Liver (tissue), 9 donors: Measurements from ENCODE around the gene OR1S2. TPM values are rescaled to one million over a fixed set of nuclear protein-coding genes. Genes with fewer than 3 reads are reported as not detected.

Experiments used
- DNase-seq: peaks from one replicate; pipeline ENCODE4 v3.0.0-alpha.2; 2017; ENCODE audit warnings: low spot score
- H3K27ac ChIP-seq, 2 donors: one replicate each; pipeline ENCODE4 v1.7.0; 2013; ENCODE audit warnings: inconsistent platforms in 2 of 2, low read length in 2 of 2, control low read depth in 1 of 2, low read depth in 1 of 2, mild to moderate bottlenecking in 1 of 2
- H3K27me3 ChIP-seq, 4 donors: one replicate each; pipeline versions ENCODE4 v1.6.1 to v1.7.0; 2013; ENCODE audit warnings: low read length in 3 of 4, inconsistent platforms in 1 of 4, mild to moderate bottlenecking in 1 of 4, moderate library complexity in 1 of 4; ENCODE audit not compliant: control insufficient read depth in 4 of 4, insufficient read depth in 4 of 4
- H3K36me3 ChIP-seq, 4 donors: one replicate each; pipeline versions ENCODE4 v1.6.1 to v1.7.0; 2013; ENCODE audit warnings: low read length in 3 of 4, mild to moderate bottlenecking in 3 of 4, low read depth in 1 of 4, moderate library complexity in 1 of 4; ENCODE audit not compliant: control insufficient read depth in 4 of 4, insufficient read depth in 3 of 4
- H3K4me1 ChIP-seq, 4 donors: one replicate each; pipeline versions ENCODE4 v1.6.1 to v1.7.0; 2013; ENCODE audit warnings: low read length in 3 of 4, mild to moderate bottlenecking in 3 of 4, moderate library complexity in 1 of 4; ENCODE audit not compliant: control insufficient read depth in 4 of 4, insufficient read depth in 4 of 4
- H3K4me3 ChIP-seq, 3 donors: one replicate each; pipeline versions ENCODE4 v1.6.1 to v1.7.0; 2013; ENCODE audit warnings: low read length in 3 of 3, control low read depth in 1 of 3, low read depth in 1 of 3, mild to moderate bottlenecking in 1 of 3
- H3K9ac ChIP-seq, 2 donors: one replicate each; pipeline ENCODE4 v1.7.0; 2013; ENCODE audit warnings: low read length in 2 of 2, mild to moderate bottlenecking in 2 of 2, moderate library complexity in 2 of 2, control low read depth in 1 of 2, low read depth in 1 of 2
- H3K9me3 ChIP-seq, 4 donors: one replicate each; pipeline versions ENCODE4 v1.6.1 to v1.7.0; 2013; ENCODE audit warnings: low read length in 3 of 4; ENCODE audit not compliant: control insufficient read depth in 4 of 4
- EGR1 ChIP-seq, 2 donors: IDR thresholded peaks; 2 replicates each; pipeline ENCODE4 v1.6.1; 2016 to 2018; ENCODE audit warnings: antibody characterized with exemption in 2 of 2, low read depth in 2 of 2
- FOXA1 ChIP-seq: IDR thresholded peaks from 2 replicates; pipeline ENCODE4 v1.6.1; 2016; ENCODE audit warnings: antibody characterized with exemption
- FOXA2 ChIP-seq: IDR thresholded peaks from 2 replicates; pipeline ENCODE4 v1.6.1; 2016; ENCODE audit warnings: antibody characterized with exemption
- GABPA ChIP-seq, 2 donors: IDR thresholded peaks in 1 of 2; conservative IDR thresholded peaks in 1 of 2; 2 replicates each; pipeline ENCODE4 v1.6.1; 2016; ENCODE audit warnings: antibody characterized with exemption in 2 of 2, mild to moderate bottlenecking in 1 of 2, moderate library complexity in 1 of 2
- HNF4A ChIP-seq, 2 donors: conservative IDR thresholded peaks; 2 replicates each; pipeline ENCODE4 v1.6.1; 2016; ENCODE audit warnings: antibody characterized with exemption in 2 of 2, mild to moderate bottlenecking in 2 of 2
- HNF4G ChIP-seq: IDR thresholded peaks from 2 replicates; pipeline ENCODE4 v1.6.1; 2016; ENCODE audit warnings: antibody characterized with exemption
- JUND ChIP-seq, 2 donors: IDR thresholded peaks; 2 replicates each; pipeline ENCODE4 v1.6.1; 2016; ENCODE audit warnings: antibody characterized with exemption in 2 of 2
- NR2F2 ChIP-seq: IDR thresholded peaks from 2 replicates; pipeline ENCODE4 v1.6.1; 2016; ENCODE audit warnings: antibody characterized with exemption
- RAD21 ChIP-seq, 2 donors: IDR thresholded peaks; 2 replicates each; pipeline ENCODE4 v1.6.1; 2016; ENCODE audit warnings: antibody characterized with exemption in 2 of 2, mild to moderate bottlenecking in 2 of 2
- RXRA ChIP-seq, 2 donors: IDR thresholded peaks; 2 replicates each; pipeline ENCODE4 v1.6.1; 2017 to 2018; ENCODE audit warnings: antibody characterized with exemption in 2 of 2, mild to moderate bottlenecking in 1 of 2
- SP1 ChIP-seq: IDR thresholded peaks from 2 replicates; pipeline ENCODE4 v1.6.1; 2018; ENCODE audit warnings: antibody characterized with exemption, mild to moderate bottlenecking
- TAF1 ChIP-seq: conservative IDR thresholded peaks from 2 replicates; pipeline ENCODE4 v1.6.1; 2016; ENCODE audit warnings: antibody characterized with exemption, mild to moderate bottlenecking
- YY1 ChIP-seq: IDR thresholded peaks from 2 replicates; pipeline ENCODE4 v1.6.1; 2016; ENCODE audit warnings: antibody characterized with exemption, mild to moderate bottlenecking
- WGBS: extraction: QIAGEN DNeasy Blood & Tissue Kit; methylation state at CpG from one replicate; pipeline ENCODE4 v1.1.7; 2013; 5-methylcytosine and 5-hydroxymethylcytosine counted together
- polyA plus RNA-seq, 2 donors: library from polyadenylated mRNA; stranded (reverse) in 1 of 2; unstranded in 1 of 2; fragments of 200-250 nt in 1 of 2; fragments of >200 nt in 1 of 2; fragmentation: Nextera tagmentation in 1 of 2; extraction: Ambion mirVana in 1 of 2; gene quantifications; one replicate each; pipeline versions ENCODE4 v1.2.1 to v1.2.3, GENCODE V29; 2013 to 2015
- total RNA-seq, 2 donors: library from RNA; depleted of rRNA; stranded (reverse); fragments of >200 nt; gene quantifications; one replicate each; pipeline ENCODE4 v1.2.3, GENCODE V29; 2014
- TF ChIP-seq, protein P1 (sequence below): IDR thresholded peaks from 2 replicates; pipeline ENCODE4 v1.6.1; 2016; ENCODE audit warnings: antibody characterized with exemption
- TF ChIP-seq, protein P2 (sequence below): IDR thresholded peaks from 2 replicates; pipeline ENCODE4 v1.6.1; 2016; ENCODE audit warnings: antibody characterized with exemption
- TF ChIP-seq, protein P3 (sequence below): IDR thresholded peaks from 2 replicates; pipeline ENCODE4 v1.6.1; 2016; ENCODE audit warnings: antibody characterized with exemption, mild to moderate bottlenecking
- TF ChIP-seq, protein P4 (sequence below): fragments of 150-350 bp; IDR thresholded peaks from 2 replicates; pipeline ENCODE4 v1.5.1; 2017; ENCODE audit warnings: improper control_type of control experiment, low read depth, low read length; ENCODE audit not compliant: missing input control
- TF ChIP-seq, protein P5 (sequence below): IDR thresholded peaks from 2 replicates; pipeline ENCODE4 v1.6.1; 2016; ENCODE audit warnings: antibody characterized with exemption
- donor health status: healthy.
- donor health status: healthy.
- donor health status: healthy.
- donor health status: healthy.
- donor health status: healthy.

Gene OR1S2
- total and polyA plus RNA-seq, 4 donors: not detected

DNA sequence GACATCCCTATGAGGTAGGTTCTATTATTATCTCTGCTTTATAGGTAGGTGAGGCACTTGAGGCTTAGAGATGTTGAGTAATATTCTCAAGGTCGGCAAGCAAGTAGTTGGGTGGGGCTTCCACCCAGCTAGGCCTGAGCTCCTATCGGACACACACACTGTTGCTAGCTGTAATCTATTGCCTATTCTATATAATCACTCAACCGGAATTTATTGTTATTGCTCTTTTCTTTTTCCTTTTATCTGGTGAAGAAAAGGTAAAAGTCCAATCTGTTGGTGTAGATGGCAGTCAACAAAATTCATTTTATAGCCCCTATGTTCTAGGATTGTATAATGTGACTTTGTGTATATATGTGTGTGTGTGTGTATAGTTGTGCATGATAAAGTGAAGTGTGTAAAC lies 11.7 kb downstream of the OR1S2 start:
- H3K27me3 ChIP-seq: no peaks in the 10 kb centered on the region
- TF ChIP-seq FOXA2 (no peak), EGR1 (IDR thresholded peaks at IDR 0.05; ENCODE audit: low read depth in 2 of 2) (no peak), JUND (IDR thresholded peaks at IDR 0.05) (no peak), NR2F2 (no peak), SP1 (no peak), YY1 (no peak), RAD21 (IDR thresholded peaks at IDR 0.05) (no peak), HNF4A (conservative IDR thresholded peaks at IDR 0.05) (no peak), TAF1 (no peak), HNF4G (no peak), FOXA1 (no peak), RXRA (IDR thresholded peaks at IDR 0.05) (no peak), GABPA (IDR thresholded peaks at IDR 0.05 in 1 of 2, conservative IDR thresholded peaks at IDR 0.05 in 1 of 2) (no peak)
- TF ChIP-seq, protein P1, sequence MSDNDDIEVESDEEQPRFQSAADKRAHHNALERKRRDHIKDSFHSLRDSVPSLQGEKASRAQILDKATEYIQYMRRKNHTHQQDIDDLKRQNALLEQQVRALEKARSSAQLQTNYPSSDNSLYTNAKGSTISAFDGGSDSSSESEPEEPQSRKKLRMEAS: no peak
- TF ChIP-seq, protein P2, sequence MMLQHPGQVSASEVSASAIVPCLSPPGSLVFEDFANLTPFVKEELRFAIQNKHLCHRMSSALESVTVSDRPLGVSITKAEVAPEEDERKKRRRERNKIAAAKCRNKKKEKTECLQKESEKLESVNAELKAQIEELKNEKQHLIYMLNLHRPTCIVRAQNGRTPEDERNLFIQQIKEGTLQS: no peak
- TF ChIP-seq, protein P3, sequence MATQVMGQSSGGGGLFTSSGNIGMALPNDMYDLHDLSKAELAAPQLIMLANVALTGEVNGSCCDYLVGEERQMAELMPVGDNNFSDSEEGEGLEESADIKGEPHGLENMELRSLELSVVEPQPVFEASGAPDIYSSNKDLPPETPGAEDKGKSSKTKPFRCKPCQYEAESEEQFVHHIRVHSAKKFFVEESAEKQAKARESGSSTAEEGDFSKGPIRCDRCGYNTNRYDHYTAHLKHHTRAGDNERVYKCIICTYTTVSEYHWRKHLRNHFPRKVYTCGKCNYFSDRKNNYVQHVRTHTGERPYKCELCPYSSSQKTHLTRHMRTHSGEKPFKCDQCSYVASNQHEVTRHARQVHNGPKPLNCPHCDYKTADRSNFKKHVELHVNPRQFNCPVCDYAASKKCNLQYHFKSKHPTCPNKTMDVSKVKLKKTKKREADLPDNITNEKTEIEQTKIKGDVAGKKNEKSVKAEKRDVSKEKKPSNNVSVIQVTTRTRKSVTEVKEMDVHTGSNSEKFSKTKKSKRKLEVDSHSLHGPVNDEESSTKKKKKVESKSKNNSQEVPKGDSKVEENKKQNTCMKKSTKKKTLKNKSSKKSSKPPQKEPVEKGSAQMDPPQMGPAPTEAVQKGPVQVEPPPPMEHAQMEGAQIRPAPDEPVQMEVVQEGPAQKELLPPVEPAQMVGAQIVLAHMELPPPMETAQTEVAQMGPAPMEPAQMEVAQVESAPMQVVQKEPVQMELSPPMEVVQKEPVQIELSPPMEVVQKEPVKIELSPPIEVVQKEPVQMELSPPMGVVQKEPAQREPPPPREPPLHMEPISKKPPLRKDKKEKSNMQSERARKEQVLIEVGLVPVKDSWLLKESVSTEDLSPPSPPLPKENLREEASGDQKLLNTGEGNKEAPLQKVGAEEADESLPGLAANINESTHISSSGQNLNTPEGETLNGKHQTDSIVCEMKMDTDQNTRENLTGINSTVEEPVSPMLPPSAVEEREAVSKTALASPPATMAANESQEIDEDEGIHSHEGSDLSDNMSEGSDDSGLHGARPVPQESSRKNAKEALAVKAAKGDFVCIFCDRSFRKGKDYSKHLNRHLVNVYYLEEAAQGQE: no peak
- TF ChIP-seq, protein P4, sequence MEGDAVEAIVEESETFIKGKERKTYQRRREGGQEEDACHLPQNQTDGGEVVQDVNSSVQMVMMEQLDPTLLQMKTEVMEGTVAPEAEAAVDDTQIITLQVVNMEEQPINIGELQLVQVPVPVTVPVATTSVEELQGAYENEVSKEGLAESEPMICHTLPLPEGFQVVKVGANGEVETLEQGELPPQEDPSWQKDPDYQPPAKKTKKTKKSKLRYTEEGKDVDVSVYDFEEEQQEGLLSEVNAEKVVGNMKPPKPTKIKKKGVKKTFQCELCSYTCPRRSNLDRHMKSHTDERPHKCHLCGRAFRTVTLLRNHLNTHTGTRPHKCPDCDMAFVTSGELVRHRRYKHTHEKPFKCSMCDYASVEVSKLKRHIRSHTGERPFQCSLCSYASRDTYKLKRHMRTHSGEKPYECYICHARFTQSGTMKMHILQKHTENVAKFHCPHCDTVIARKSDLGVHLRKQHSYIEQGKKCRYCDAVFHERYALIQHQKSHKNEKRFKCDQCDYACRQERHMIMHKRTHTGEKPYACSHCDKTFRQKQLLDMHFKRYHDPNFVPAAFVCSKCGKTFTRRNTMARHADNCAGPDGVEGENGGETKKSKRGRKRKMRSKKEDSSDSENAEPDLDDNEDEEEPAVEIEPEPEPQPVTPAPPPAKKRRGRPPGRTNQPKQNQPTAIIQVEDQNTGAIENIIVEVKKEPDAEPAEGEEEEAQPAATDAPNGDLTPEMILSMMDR: no peak
- TF ChIP-seq, protein P5, sequence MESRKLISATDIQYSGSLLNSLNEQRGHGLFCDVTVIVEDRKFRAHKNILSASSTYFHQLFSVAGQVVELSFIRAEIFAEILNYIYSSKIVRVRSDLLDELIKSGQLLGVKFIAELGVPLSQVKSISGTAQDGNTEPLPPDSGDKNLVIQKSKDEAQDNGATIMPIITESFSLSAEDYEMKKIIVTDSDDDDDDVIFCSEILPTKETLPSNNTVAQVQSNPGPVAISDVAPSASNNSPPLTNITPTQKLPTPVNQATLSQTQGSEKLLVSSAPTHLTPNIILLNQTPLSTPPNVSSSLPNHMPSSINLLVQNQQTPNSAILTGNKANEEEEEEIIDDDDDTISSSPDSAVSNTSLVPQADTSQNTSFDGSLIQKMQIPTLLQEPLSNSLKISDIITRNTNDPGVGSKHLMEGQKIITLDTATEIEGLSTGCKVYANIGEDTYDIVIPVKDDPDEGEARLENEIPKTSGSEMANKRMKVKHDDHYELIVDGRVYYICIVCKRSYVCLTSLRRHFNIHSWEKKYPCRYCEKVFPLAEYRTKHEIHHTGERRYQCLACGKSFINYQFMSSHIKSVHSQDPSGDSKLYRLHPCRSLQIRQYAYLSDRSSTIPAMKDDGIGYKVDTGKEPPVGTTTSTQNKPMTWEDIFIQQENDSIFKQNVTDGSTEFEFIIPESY: no peak
- no peak overlapping the region for H3K4me3 ChIP-seq
- H3K9me3 ChIP-seq: peaks cover 0 to 5% (median under 1%) of the 10 kb centered on the region in 4 donors
- WGBS: 77% methylated on average over 3 of the region's 3 CpGs
- H3K9ac ChIP-seq: no peak overlapping the region
- no peak overlapping the region for H3K27ac ChIP-seq
- DNase-seq: no peak
- no peaks in the 10 kb centered on the region for H3K4me1 ChIP-seq
- no peaks in the 10 kb centered on the region for H3K36me3 ChIP-seq
